GM12891 (cell line): Measurements from ENCODE around the gene SLC37A2.

Experiments used
- POLR2A ChIP-seq: IDR thresholded peaks from 2 replicates; pipeline ENCODE4 v1.6.1; 2011; ENCODE audit warnings: low read depth, low read length, control low read depth
- POLR2AphosphoS5 ChIP-seq: IDR thresholded peaks from 2 replicates; pipeline ENCODE4 v1.6.1; 2011; ENCODE audit warnings: low read depth, low read length, control low read depth
- SPI1 ChIP-seq: IDR thresholded peaks from 2 replicates; pipeline ENCODE4 v1.6.1; 2011; ENCODE audit warnings: low read depth, low read length, control low read depth
- TAF1 ChIP-seq: IDR thresholded peaks from 2 replicates; pipeline ENCODE4 v1.6.1; 2011; ENCODE audit warnings: low read depth, low read length, control low read depth

GRCh38 chr11:125063429-125064043 lies 431 bp downstream of the SLC37A2 start:
- TF ChIP-seq SPI1 (no peak), POLR2A (no peak), TAF1 (no peak), POLR2AphosphoS5 (no peak)
